Heart left ventricle (tissue), 16 donors: ENCODE results near the gene ZFYVE21. TPM values are rescaled to one million over a fixed set of nuclear protein-coding genes. Genes with fewer than 3 reads are reported as not detected.

Experiments
- ATAC-seq, 4 donors: fragments of 200-7000 bp; cut with Tn5 transposase; one replicate each; pipeline ENCODE4 v1.9.1; 2020 to 2022; ENCODE audit warnings: moderate library complexity in 4 of 4, mild to moderate bottlenecking in 3 of 4, moderate number of reproducible peaks in 1 of 4
- DNase-seq, 5 donors: peaks; one replicate each; pipeline ENCODE4 v3.0.0-alpha.2; 2020
- H3K27ac ChIP-seq, 12 donors: fragments of 200-600 bp; sonication (generic) in 4 of 12; one replicate each; pipeline versions ENCODE4 v1.5.0 to v1.8.0; 2016 to 2022; ENCODE audit warnings: mild to moderate bottlenecking in 2 of 12
- H3K27me3 ChIP-seq, 9 donors: fragments of 200-600 bp; sonication (generic) in 2 of 9; one replicate each; pipeline versions ENCODE4 v1.5.1 to v1.8.0; 2016 to 2022; ENCODE audit warnings: mild to moderate bottlenecking in 3 of 9
- H3K36me3 ChIP-seq, 9 donors: fragments of 200-600 bp; sonication (generic) in 2 of 9; one replicate each; pipeline versions ENCODE4 v1.5.0 to v1.8.0; 2018 to 2022; ENCODE audit warnings: mild to moderate bottlenecking in 2 of 9
- H3K4me1 ChIP-seq, 12 donors: fragments of 200-600 bp; sonication (generic) in 4 of 12; one replicate each; pipeline versions ENCODE4 v1.5.0 to v1.8.0; 2016 to 2022; ENCODE audit warnings: mild to moderate bottlenecking in 3 of 12
- H3K4me3 ChIP-seq, 12 donors: fragments of 200-600 bp; sonication (generic) in 4 of 12; one replicate each; pipeline versions ENCODE4 v1.5.0 to v1.8.0; 2017 to 2022; ENCODE audit warnings: mild to moderate bottlenecking in 9 of 12, moderate library complexity in 4 of 12
- H3K9me3 ChIP-seq, 12 donors: fragments of 200-600 bp; sonication (generic) in 4 of 12; one replicate each; pipeline versions ENCODE4 v1.5.0 to v1.8.0; 2016 to 2022; ENCODE audit warnings: mild to moderate bottlenecking in 1 of 12
- CTCF ChIP-seq, 12 donors: fragments of 200-600 bp; sonication (generic) in 4 of 12; IDR thresholded peaks; one replicate each; pipeline versions ENCODE4 v1.5.0 to v1.8.0; 2018 to 2022; ENCODE audit warnings: antibody characterized with exemption in 12 of 12, mild to moderate bottlenecking in 5 of 12
- POLR2A ChIP-seq, 2 donors: fragments of 450-650 bp; IDR thresholded peaks; one replicate each; pipeline ENCODE4 v1.6.1; 2017; ENCODE audit warnings: antibody characterized with exemption in 2 of 2, mild to moderate bottlenecking in 2 of 2, moderate library complexity in 2 of 2
- WGBS, 4 donors: extraction: QIAGEN DNeasy Blood & Tissue Kit in 2 of 4; methylation state at CpG; one replicate each; pipeline versions ENCODE4 v1.1.5 to v1.1.7; 2013 to 2018; 5-methylcytosine and 5-hydroxymethylcytosine counted together
- intact Hi-C, 10 donors: fragments of 100-400 bp; cut with DNase I; formaldehyde crosslinking; loops; one replicate each; pipeline versions ENCODE4 v1.11.1 to v1.14.2; 2022
- polyA plus RNA-seq, 2 donors: library from polyadenylated mRNA; stranded (reverse); fragments of 200-250 nt; gene quantifications; one replicate each; pipeline ENCODE4 v1.2.3, GENCODE V29; 2013
- total RNA-seq, 9 donors: library from RNA; depleted of rRNA in 2 of 9; stranded (reverse); fragments of >200 nt in 2 of 9; fragmentation: NEBNext Ultra II Directional in 3 of 9; extraction: Animal tissue kit (Norgen Biotek cat#: 25700) in 3 of 9; gene quantifications; one replicate each; pipeline versions ENCODE4 v1.1.0 to v1.2.4, GENCODE V29; 2016 to 2023
- donor health status: ischemic (EF 13 %, LVEDD 7.1; RV severe dilation, severe dysfunction).
- donor health status: healthy with polysubstance abuse.
- donor health status: DM: no; HTN: yes; CAD: no.
- donor health status: DM: no; HTN: no; CAD: no.
- donor health status: ischemic (EF 25% LVEDD 6.9; RV normal size, moderate dysfunction).
- donor health status: ischemic (EF 25% LVEDD 5.7; RV mildly dilated, moderate dysfunction).
- donor health status: healthy.
- donor health status: DM: yes; HTN: yes; CAD: no.
- donor health status: ischemic (EF 35%, LVEDD 5.7; RV mildly dilated, moderate dysfunction).
- donor health status: nonischemic (EF 11% LVEDD 7.7; RV severe dilation, severe dysfunction).
- donor health status: DM: yes; HTN: yes; CAD: no.
- donor health status: PGD.
- donor health status: ischemic (EF 29% LVEDD 5.4; RV normal size, mild dysfunction).
- donor health status: nonischemic (EF 23%, LVEDD 6.1; RV moderate dilation, normal function).

The ZFYVE21 gene
- total and polyA plus RNA-seq, 11 donors, result 44.1 to 86.1 (median 52.5) TPM

DNA sequence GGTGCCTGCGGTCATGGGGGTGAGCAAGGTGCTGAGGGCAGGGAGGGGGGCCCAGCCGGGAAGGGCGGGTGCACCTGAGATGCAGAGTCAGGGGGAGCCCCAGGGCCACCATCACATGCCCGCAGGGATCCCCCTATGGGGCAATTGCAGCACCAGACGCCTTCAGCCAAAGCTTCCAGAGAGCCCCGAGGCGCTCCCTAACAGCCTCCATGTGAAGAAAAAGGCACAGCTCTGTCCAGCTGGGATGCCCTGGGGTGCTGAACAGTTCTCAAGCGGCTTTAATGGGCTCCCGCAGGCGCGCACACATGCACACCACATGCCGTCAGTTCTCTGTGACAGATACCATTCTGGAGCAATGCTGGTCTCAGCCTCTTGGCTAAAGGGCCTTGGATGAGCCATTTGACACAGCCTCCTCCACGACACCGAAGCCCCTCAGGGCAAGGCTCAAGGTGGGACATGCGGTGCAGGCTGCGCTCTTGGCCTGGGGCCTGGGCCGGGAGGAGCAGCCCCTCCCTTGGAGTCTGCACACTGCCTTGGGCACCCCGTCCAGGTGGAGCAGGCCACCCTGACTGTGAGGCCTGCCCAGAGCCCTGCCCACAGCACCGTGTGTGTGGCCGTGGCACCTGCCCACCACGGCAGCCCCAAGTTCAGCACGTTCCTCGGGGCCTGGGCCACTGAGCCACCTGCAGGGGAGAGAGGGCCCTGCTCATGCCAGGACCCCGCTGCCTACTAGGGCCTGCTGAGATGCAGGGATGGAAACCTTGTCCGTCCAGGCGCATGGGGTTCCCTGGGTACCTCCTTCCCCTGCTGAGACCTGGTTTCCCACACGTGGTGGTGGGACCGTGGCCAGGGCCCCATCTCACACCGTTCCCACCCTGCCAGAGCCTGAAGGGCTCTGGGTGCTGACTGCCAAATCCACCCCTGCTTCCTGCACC, 8.0 kb upstream of the ZFYVE21 start:
- peaks cover 0 to 46% (median 25%) of the 10 kb centered on the region in 9 donors for H3K36me3 ChIP-seq
- H3K27ac ChIP-seq, result no peak overlapping the region
- no peak for ATAC-seq
- no peak for DNase-seq
- peaks cover 13 to 62% (median 44%) of the 10 kb centered on the region in 12 donors for H3K4me1 ChIP-seq
- 79 to 90% (median 85%) methylated on average over 10 to 29 of the region's 29 CpGs for WGBS, 4 donors
- no peak overlapping the region for H3K4me3 ChIP-seq
- no peaks in the 10 kb centered on the region for H3K27me3 ChIP-seq
- H3K9me3 ChIP-seq, result no peaks in the 10 kb centered on the region
- intact Hi-C loops, result no loop called here
- TF ChIP-seq CTCF (IDR thresholded peaks at IDR 0.05), result no peak
- TF ChIP-seq POLR2A (IDR thresholded peaks at IDR 0.05), result no peak

DNA sequence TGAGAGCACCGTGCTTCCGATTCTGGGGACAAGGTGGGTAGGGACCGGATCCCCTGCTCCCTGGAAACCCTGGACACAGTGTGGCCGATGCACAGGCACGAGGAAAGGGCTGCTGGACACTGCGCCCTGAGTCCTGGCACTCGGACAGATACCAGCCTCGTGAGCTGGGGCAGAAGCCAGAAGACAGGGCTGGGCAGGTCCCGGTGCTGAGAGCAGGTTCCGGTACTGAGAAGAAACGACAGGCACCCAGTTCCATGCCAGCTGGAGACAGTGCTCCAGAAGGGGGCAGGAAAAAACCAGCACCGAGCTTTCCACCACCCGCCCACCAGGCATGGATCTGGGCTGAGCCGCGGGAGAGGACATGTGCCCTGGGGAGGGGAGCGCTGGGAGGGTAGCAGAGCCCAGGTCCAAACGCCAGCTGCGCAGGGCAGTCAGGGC, 6.8 kb upstream of the ZFYVE21 start:
- intact Hi-C loops, result no loop called here
- no peak for TF ChIP-seq POLR2A (IDR thresholded peaks at IDR 0.05)
- TF ChIP-seq CTCF (IDR thresholded peaks at IDR 0.05), result no peak
- no peak overlapping the region for H3K4me3 ChIP-seq
- H3K4me1 ChIP-seq, result peaks cover 13 to 71% (median 47%) of the 10 kb centered on the region in 12 donors
- peak in 3 of 4 donors; percentile 6 to 13 (median 10) for ATAC-seq
- H3K27ac ChIP-seq, result no peak overlapping the region
- WGBS, 4 donors, result 58 to 77% (median 63%) methylated on average over 15 to 18 of the region's 18 CpGs
- H3K36me3 ChIP-seq, result peaks cover 0 to 35% (median 14%) of the 10 kb centered on the region in 9 donors
- H3K27me3 ChIP-seq, result no peaks in the 10 kb centered on the region
- peak in 1 of 5 donors; percentile 63 for DNase-seq
- no peaks in the 10 kb centered on the region for H3K9me3 ChIP-seq

- no peaks in the 10 kb centered on the region for H3K9me3 ChIP-seq
- H3K4me1 ChIP-seq, result peaks cover 17 to 72% (median 45%) of the 10 kb centered on the region in 12 donors
- no peak overlapping the region for H3K4me3 ChIP-seq
- H3K27me3 ChIP-seq, result no peaks in the 10 kb centered on the region
- ATAC-seq (no peak), DNase-seq (peak in 1 of 5 donors; percentile 51)
- intact Hi-C loops, result loop anchor here in 3 of 10 donors (10.0 kb wide), 2 partner anchors 135 to 145 kb away; partner anchors contain the start of genes BAG5 (in 1 of the 3) and COA8 (in 1 of the 3)
- 92 to 94% (median 94%) methylated on average over 14 to 15 of the region's 15 CpGs for WGBS, 4 donors
- H3K36me3 ChIP-seq, result peaks cover 0 to 31% (median 6%) of the 10 kb centered on the region in 9 donors
- TF ChIP-seq CTCF (IDR thresholded peaks at IDR 0.05) (no peak), POLR2A (IDR thresholded peaks at IDR 0.05) (no peak)
- no peak overlapping the region for H3K27ac ChIP-seq
These were observed 5.8 kb upstream of the ZFYVE21 start for GRCh38 chr14:103709814-103710213.

DNA sequence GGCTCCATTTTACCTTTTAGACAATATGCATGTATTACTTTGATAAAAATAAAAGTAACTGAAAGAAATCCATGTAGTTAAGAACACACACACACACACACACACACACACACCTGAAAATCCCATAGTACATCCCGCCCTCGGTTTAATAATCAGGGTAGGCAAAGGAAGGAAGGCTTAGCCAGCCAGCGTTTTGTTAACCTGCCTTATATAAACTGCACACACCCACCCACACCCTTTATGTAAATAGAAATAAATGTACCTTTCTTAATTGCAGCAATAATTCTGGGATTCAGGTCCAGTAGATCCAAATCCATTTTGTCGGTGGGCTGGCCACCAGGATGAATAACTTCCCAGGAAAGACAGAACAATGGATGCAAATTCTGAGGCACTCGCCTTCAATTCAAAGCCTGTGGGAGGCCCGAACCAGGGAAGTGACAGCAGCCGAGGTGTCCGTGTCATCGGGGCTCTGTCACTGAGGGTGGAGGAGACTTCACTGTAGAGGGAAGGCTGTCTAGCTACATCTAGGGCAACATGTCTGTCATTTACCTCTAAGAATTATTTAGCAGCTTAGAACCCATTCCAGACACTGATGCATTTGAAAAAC, 4.7 kb upstream of the ZFYVE21 start:
- DNase-seq (peak in 1 of 5 donors; percentile 54), ATAC-seq (no peak)
- no peak overlapping the region for H3K4me3 ChIP-seq
- no peaks in the 10 kb centered on the region for H3K9me3 ChIP-seq
- intact Hi-C loops, result loop anchor here in 3 of 10 donors (10.0 kb wide), 2 partner anchors 136 to 146 kb away; partner anchors contain the start of genes BAG5 (in 1 of the 3) and COA8 (in 1 of the 3)
- H3K27ac ChIP-seq, result peak overlapping the region in 9 of 12 donors; percentile 50 to 76 (median 62)
- H3K4me1 ChIP-seq, result peaks cover 17 to 65% (median 39%) of the 10 kb centered on the region in 12 donors
- no peak for TF ChIP-seq CTCF (IDR thresholded peaks at IDR 0.05)
- TF ChIP-seq POLR2A (IDR thresholded peaks at IDR 0.05), result no peak
- H3K36me3 ChIP-seq, result peaks cover 0 to 28% (median 5%) of the 10 kb centered on the region in 9 donors
- no peaks in the 10 kb centered on the region for H3K27me3 ChIP-seq
- WGBS, 4 donors, result 51 to 69% (median 64%) methylated on average over 9 of the region's 9 CpGs
